HepG2 (cell line): ENCODE measurements around the gene DOCK4. TPM values are rescaled to one million over a fixed set of nuclear protein-coding genes. Genes with fewer than 3 reads are reported as not detected.

Experiments used
- CBFB ChIP-seq: sonication (generic); formaldehyde crosslinking; IDR thresholded peaks from 2 replicates; pipeline ENCODE4 v1.4.0; 2020; ENCODE audit warnings: missing genetic modification reagents
- DMAP1 ChIP-seq: IDR thresholded peaks from 2 replicates; pipeline ENCODE4 v1.6.1; 2016
- FOXK1 ChIP-seq: sonication (generic); formaldehyde crosslinking; IDR thresholded peaks from 2 replicates; pipeline ENCODE4 v1.4.0; 2020; ENCODE audit warnings: low read depth, missing genetic modification reagents, borderline replicate concordance
- GATA4 ChIP-seq: sonication (generic); IDR thresholded peaks from 2 replicates; pipeline ENCODE4 v1.6.1; 2016; ENCODE audit warnings: antibody characterized with exemption, low read depth, borderline replicate concordance
- HMG20A ChIP-seq: IDR thresholded peaks from 2 replicates; pipeline ENCODE4 v1.6.1; 2016; ENCODE audit warnings: borderline replicate concordance
- HNF4A ChIP-seq: sonication (generic); formaldehyde crosslinking; IDR thresholded peaks from 2 replicates; pipeline ENCODE4 v1.4.0; 2020; ENCODE audit warnings: missing genetic modification reagents
- JDP2 ChIP-seq: sonication (generic); formaldehyde crosslinking; IDR thresholded peaks from 2 replicates; pipeline ENCODE4 v1.8.1; 2022; ENCODE audit warnings: missing genetic modification reagents, borderline replicate concordance
- KAT2B ChIP-seq: fragments of 150-350 bp; IDR thresholded peaks from 2 replicates; pipeline ENCODE4 v1.6.1; 2014; ENCODE audit warnings: low read depth, low read length, borderline replicate concordance
- NCOA2 ChIP-seq: sonication (generic); formaldehyde crosslinking; IDR thresholded peaks from 2 replicates; pipeline ENCODE4 v1.8.0; 2022; ENCODE audit warnings: inconsistent platforms
- ONECUT2 ChIP-seq: sonication (generic); formaldehyde crosslinking; IDR thresholded peaks from 2 replicates; pipeline ENCODE4 v1.4.0; 2020; ENCODE audit warnings: missing genetic modification reagents
- SAP130 ChIP-seq: IDR thresholded peaks from 2 replicates; pipeline ENCODE4 v1.6.1; 2016; ENCODE audit warnings: low read depth
- SP4 ChIP-seq: sonication (generic); formaldehyde crosslinking; IDR thresholded peaks from 2 replicates; pipeline ENCODE4 v1.8.1; 2023; ENCODE audit warnings: mild to moderate bottlenecking, missing genetic modification reagents
- WIZ ChIP-seq: sonication (generic); formaldehyde crosslinking; IDR thresholded peaks from 2 replicates; pipeline ENCODE4 v1.5.1; 2020; ENCODE audit warnings: mild to moderate bottlenecking, missing genetic modification reagents
- ZNF317 ChIP-seq: sonication (generic); formaldehyde crosslinking; IDR thresholded peaks from 2 replicates; pipeline ENCODE4 v1.5.0; 2020; ENCODE audit warnings: mild to moderate bottlenecking, missing genetic modification reagents
- ZNF672 ChIP-seq: sonication (generic); formaldehyde crosslinking; IDR thresholded peaks from 2 replicates; pipeline ENCODE4 v1.8.1; 2022; ENCODE audit warnings: missing genetic modification reagents
- ZNF879 ChIP-seq: sonication (generic); formaldehyde crosslinking; IDR thresholded peaks from 2 replicates; pipeline ENCODE4 v1.8.1; 2023; ENCODE audit warnings: missing genetic modification reagents
- polyA plus RNA-seq, 8 experiments: library from polyadenylated mRNA; depleted of rRNA in 3 of 8; stranded (reverse) in 7 of 8; unstranded in 1 of 8; fragments of >200 nt; fragmentation: Illumina TruSeq in 4 of 8; extraction: Trizol in 4 of 8; gene quantifications; 2 replicates each; pipeline versions ENCODE4 v1.2.1 to v1.2.3, GENCODE V29; 2011 to 2016; ENCODE audit warnings: low read depth in 4 of 8, missing spikeins in 1 of 8, mixed read lengths in 1 of 8; ENCODE audit not compliant: insufficient read depth in 1 of 8
- total RNA-seq, 5 experiments: library from RNA; depleted of rRNA; stranded (reverse); fragments of >200 nt; fragmentation: Illumina TruSeq; extraction: Trizol; gene quantifications; 2 replicates each; pipeline ENCODE4 v1.2.3, GENCODE V29; 2016; ENCODE audit warnings: low read depth in 1 of 5
- TF ChIP-seq, protein P1 (sequence below): sonication (generic); formaldehyde crosslinking; IDR thresholded peaks from 2 replicates; pipeline ENCODE4 v1.8.1; 2023; ENCODE audit warnings: mild to moderate bottlenecking, missing genetic modification reagents
- TF ChIP-seq, protein P2 (sequence below): sonication (generic); formaldehyde crosslinking; IDR thresholded peaks from 2 replicates; pipeline ENCODE4 v1.5.0; 2020; ENCODE audit warnings: mild to moderate bottlenecking, missing genetic modification reagents
- TF ChIP-seq, protein P3 (sequence below): sonication (generic); formaldehyde crosslinking; IDR thresholded peaks from 2 replicates; pipeline ENCODE4 v1.4.0; 2020; ENCODE audit warnings: mild to moderate bottlenecking, missing genetic modification reagents
- TF ChIP-seq, protein P4 (sequence below): sonication (generic); formaldehyde crosslinking; IDR thresholded peaks from 2 replicates; pipeline ENCODE4 v1.8.1; 2022; ENCODE audit warnings: low read depth, mild to moderate bottlenecking, missing genetic modification reagents
- TF ChIP-seq, protein P5 (sequence below): sonication (generic); formaldehyde crosslinking; IDR thresholded peaks from 2 replicates; pipeline ENCODE4 v1.4.0; 2020; ENCODE audit warnings: missing genetic modification reagents
- TF ChIP-seq, protein P6 (sequence below): sonication (generic); formaldehyde crosslinking; IDR thresholded peaks from 2 replicates; pipeline ENCODE4 v1.4.0; 2020; ENCODE audit warnings: missing genetic modification reagents, borderline replicate concordance

The DOCK4 gene
- total and polyA plus RNA-seq, 2 of the 13 experiments (the other 11 are each of a cell fraction or from before 2014, with no cell fraction given) = 13.5 to 17.4 TPM

DNA sequence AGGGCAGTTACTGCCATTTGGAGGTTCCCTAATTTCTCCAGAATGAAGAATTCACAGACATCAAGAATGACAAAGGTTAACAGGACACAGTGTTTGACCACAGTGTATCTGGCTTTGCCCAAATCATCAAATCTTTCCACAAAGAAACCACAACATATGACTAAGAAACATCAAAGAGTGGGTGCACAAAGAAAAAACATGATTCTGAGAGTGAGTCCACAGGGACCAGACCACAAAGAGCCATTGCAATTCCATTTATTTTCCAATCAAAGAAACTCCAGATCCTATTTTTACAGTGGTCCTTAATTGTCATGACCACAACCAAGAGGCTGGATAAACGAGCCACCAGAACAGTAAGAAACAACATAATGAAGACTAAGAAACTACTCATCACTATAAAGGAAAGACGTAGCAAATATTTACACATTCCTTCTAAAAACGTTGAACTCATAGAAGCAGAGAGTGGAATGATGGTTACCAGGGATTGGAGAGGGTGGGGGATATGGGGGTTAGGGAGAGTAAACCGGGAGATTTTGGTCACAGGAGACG lies 286.5 kb downstream of the DOCK4 start (continued):
- TF ChIP-seq ONECUT2 = no peak
- no peak for TF ChIP-seq ZNF317
- TF ChIP-seq GATA4 = peak; percentile 58; the same call in 1 of the 2 replicates
- TF ChIP-seq WIZ = no peak
- TF ChIP-seq, protein P1, sequence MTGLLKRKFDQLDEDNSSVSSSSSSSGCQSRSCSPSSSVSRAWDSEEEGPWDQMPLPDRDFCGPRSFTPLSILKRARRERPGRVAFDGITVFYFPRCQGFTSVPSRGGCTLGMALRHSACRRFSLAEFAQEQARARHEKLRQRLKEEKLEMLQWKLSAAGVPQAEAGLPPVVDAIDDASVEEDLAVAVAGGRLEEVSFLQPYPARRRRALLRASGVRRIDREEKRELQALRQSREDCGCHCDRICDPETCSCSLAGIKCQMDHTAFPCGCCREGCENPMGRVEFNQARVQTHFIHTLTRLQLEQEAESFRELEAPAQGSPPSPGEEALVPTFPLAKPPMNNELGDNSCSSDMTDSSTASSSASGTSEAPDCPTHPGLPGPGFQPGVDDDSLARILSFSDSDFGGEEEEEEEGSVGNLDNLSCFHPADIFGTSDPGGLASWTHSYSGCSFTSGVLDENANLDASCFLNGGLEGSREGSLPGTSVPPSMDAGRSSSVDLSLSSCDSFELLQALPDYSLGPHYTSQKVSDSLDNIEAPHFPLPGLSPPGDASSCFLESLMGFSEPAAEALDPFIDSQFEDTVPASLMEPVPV = no peak
- TF ChIP-seq, protein P2, sequence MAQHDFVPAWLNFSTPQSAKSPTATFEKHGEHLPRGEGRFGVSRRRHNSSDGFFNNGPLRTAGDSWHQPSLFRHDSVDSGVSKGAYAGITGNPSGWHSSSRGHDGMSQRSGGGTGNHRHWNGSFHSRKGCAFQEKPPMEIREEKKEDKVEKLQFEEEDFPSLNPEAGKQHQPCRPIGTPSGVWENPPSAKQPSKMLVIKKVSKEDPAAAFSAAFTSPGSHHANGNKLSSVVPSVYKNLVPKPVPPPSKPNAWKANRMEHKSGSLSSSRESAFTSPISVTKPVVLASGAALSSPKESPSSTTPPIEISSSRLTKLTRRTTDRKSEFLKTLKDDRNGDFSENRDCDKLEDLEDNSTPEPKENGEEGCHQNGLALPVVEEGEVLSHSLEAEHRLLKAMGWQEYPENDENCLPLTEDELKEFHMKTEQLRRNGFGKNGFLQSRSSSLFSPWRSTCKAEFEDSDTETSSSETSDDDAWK (CRISPR knock-in tag) = no peak
- TF ChIP-seq JDP2 (CRISPR knock-in tag) = no peak
- no peak for TF ChIP-seq KAT2B
- TF ChIP-seq, protein P3, sequence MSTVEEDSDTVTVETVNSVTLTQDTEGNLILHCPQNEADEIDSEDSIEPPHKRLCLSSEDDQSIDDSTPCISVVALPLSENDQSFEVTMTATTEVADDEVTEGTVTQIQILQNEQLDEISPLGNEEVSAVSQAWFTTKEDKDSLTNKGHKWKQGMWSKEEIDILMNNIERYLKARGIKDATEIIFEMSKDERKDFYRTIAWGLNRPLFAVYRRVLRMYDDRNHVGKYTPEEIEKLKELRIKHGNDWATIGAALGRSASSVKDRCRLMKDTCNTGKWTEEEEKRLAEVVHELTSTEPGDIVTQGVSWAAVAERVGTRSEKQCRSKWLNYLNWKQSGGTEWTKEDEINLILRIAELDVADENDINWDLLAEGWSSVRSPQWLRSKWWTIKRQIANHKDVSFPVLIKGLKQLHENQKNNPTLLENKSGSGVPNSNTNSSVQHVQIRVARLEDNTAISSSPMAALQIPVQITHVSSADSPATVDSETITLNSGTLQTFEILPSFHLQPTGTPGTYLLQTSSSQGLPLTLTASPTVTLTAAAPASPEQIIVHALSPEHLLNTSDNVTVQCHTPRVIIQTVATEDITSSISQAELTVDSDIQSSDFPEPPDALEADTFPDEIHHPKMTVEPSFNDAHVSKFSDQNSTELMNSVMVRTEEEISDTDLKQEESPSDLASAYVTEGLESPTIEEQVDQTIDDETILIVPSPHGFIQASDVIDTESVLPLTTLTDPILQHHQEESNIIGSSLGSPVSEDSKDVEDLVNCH (CRISPR knock-in tag) = no peak
- TF ChIP-seq HNF4A (CRISPR knock-in tag) = peak; percentile 12; the same call in 1 of the 2 replicates
- no peak for TF ChIP-seq ZNF672 (CRISPR knock-in tag)
- TF ChIP-seq, protein P4, sequence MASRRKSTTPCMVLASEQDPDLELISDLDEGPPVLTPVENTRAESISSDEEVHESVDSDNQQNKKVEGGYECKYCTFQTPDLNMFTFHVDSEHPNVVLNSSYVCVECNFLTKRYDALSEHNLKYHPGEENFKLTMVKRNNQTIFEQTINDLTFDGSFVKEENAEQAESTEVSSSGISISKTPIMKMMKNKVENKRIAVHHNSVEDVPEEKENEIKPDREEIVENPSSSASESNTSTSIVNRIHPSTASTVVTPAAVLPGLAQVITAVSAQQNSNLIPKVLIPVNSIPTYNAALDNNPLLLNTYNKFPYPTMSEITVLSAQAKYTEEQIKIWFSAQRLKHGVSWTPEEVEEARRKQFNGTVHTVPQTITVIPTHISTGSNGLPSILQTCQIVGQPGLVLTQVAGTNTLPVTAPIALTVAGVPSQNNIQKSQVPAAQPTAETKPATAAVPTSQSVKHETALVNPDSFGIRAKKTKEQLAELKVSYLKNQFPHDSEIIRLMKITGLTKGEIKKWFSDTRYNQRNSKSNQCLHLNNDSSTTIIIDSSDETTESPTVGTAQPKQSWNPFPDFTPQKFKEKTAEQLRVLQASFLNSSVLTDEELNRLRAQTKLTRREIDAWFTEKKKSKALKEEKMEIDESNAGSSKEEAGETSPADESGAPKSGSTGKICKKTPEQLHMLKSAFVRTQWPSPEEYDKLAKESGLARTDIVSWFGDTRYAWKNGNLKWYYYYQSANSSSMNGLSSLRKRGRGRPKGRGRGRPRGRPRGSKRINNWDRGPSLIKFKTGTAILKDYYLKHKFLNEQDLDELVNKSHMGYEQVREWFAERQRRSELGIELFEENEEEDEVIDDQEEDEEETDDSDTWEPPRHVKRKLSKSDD (CRISPR knock-in tag) = no peak
- TF ChIP-seq DMAP1 (CRISPR knock-in tag) = no peak
- TF ChIP-seq, protein P5, sequence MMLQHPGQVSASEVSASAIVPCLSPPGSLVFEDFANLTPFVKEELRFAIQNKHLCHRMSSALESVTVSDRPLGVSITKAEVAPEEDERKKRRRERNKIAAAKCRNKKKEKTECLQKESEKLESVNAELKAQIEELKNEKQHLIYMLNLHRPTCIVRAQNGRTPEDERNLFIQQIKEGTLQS = no peak
- TF ChIP-seq SAP130 (CRISPR knock-in tag) = peak; percentile 44; the same call in 1 of the 2 replicates
- peak; percentile 79; the same call in 1 of the 2 replicates for TF ChIP-seq HMG20A (CRISPR knock-in tag)
- TF ChIP-seq FOXK1 (CRISPR knock-in tag) = peak; percentile 34; the same call in 1 of the 2 replicates
- TF ChIP-seq CBFB = peak; percentile 85
- TF ChIP-seq SP4 = no peak
- TF ChIP-seq, protein P6, sequence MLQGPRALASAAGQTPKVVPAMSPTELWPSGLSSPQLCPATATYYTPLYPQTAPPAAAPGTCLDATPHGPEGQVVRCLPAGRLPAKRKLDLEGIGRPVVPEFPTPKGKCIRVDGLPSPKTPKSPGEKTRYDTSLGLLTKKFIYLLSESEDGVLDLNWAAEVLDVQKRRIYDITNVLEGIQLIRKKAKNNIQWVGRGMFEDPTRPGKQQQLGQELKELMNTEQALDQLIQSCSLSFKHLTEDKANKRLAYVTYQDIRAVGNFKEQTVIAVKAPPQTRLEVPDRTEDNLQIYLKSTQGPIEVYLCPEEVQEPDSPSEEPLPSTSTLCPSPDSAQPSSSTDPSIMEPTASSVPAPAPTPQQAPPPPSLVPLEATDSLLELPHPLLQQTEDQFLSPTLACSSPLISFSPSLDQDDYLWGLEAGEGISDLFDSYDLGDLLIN (CRISPR knock-in tag) = no peak
- peak; percentile 61 for TF ChIP-seq NCOA2 (CRISPR knock-in tag)
- no peak for TF ChIP-seq ZNF879 (CRISPR knock-in tag)
